Ovary (tissue), 9 donors: ENCODE results near the gene MFF. TPM values are rescaled to one million over a fixed set of nuclear protein-coding genes. Genes with fewer than 3 reads are reported as not detected.

Experiments
- DNase-seq, 5 donors: peaks; one replicate each; pipeline ENCODE4 v3.0.0-alpha.2; 2019 to 2020
- H3K27ac ChIP-seq, 2 donors: fragments of 200-600 bp; one replicate each; pipeline versions ENCODE4 v1.5.1 to v1.8.0; 2019 to 2022
- H3K27me3 ChIP-seq: fragments of 200-600 bp; one replicate; pipeline ENCODE4 v1.8.0; 2022
- H3K36me3 ChIP-seq: fragments of 200-600 bp; sonication (generic); one replicate; pipeline ENCODE4 v1.5.1; 2019
- H3K4me1 ChIP-seq: one replicate; pipeline ENCODE4 v1.8.1; 2013; ENCODE audit warnings: mild to moderate bottlenecking, moderate library complexity; ENCODE audit not compliant: insufficient read depth
- H3K4me3 ChIP-seq: fragments of 200-600 bp; sonication (generic); one replicate; pipeline ENCODE4 v1.5.1; 2017
- H3K9me3 ChIP-seq, 2 donors: fragments of 200-600 bp in 1 of 2; sonication (generic) in 1 of 2; one replicate each; pipeline versions ENCODE4 v1.5.1 to v1.8.1; 2013 to 2019; ENCODE audit warnings: mild to moderate bottlenecking in 1 of 2, moderate library complexity in 1 of 2
- EP300 ChIP-seq: sonication (generic); formaldehyde crosslinking; IDR thresholded peaks from one replicate; pipeline ENCODE4 v1.6.1; 2017; ENCODE audit warnings: antibody characterized with exemption
- POLR2A ChIP-seq: fragments of 450-650 bp; IDR thresholded peaks from one replicate; pipeline ENCODE4 v1.6.1; 2017; ENCODE audit warnings: antibody characterized with exemption, mild to moderate bottlenecking, moderate library complexity
- WGBS, 3 donors: extraction: QIAGEN DNeasy Blood & Tissue Kit in 1 of 3; methylation state at CpG; one replicate each; pipeline versions ENCODE4 v1.1.5 to v1.1.7; 2013 to 2017; 5-methylcytosine and 5-hydroxymethylcytosine counted together
- intact Hi-C, 4 donors: fragments of 100-400 bp; cut with DNase I; formaldehyde crosslinking; loops; one replicate each; pipeline versions ENCODE4 v1.11.0 to v1.15.1; 2022 to 2023
- polyA plus RNA-seq, 2 donors: library from polyadenylated mRNA; stranded (reverse); fragments of 200-250 nt in 1 of 2; fragments of 350-450 nt in 1 of 2; fragmentation: Illumina TruSeq in 1 of 2; extraction: RNeasy Lipid Tissue Mini Kit (QIAGEN cat#74804) in 1 of 2; gene quantifications; one replicate each; pipeline ENCODE4 v1.2.3, GENCODE V29; 2013 to 2014
- total RNA-seq, 7 donors: library from RNA; depleted of rRNA in 2 of 7; stranded (reverse); fragments of >200 nt in 2 of 7; fragmentation: NEBNext Ultra II Directional in 3 of 7; extraction: Animal tissue kit (Norgen Biotek cat#: 25700) in 3 of 7; gene quantifications; one replicate each; pipeline versions ENCODE4 v1.1.0 to v1.2.4, GENCODE V29; 2016 to 2023
- TF ChIP-seq, protein P1 (sequence below), 3 donors: fragments of 450-650 bp in 2 of 3; fragments of 200-600 bp in 1 of 3; IDR thresholded peaks; one replicate each; pipeline versions ENCODE4 v1.5.1 to v1.8.0; 2016 to 2022; ENCODE audit warnings: antibody characterized with exemption in 3 of 3, mild to moderate bottlenecking in 1 of 3
- donor health status: DM: no; HTN: no; CAD: no; lungs with moderate emphysema.
- donor health status: DM: no; HTN: no; CAD: no.
- donor health status: Bipolar disorder and iron deficiency.
- donor health status: DM: yes; HTN: yes; CAD: no.
- donor health status: DM: no; HTN: no; CAD: no.
- donor health status: DM: yes; HTN: yes; CAD: no.

Gene MFF
- total and polyA plus RNA-seq, 9 donors: 57.1 to 101 (median 71.0) TPM

DNA sequence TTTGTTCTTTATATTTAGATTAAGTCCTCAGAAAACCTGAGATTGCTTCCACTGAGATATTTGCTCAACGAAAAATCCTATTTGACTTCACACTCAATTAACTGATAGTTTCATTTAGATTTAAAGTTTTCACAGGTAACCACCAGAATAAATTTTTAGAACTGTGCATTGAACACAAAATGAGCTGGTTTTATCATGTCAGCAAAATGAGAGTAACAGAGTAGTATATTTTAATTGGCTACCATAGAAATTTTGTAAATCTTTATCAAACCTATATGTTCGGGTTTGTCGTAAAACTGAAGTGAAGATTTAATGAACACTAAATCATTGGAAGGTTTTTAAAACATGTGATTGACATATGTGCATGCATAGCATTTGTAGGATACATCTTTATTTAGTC is 32.7 kb upstream of the MFF start:
- 88 to 93% (median 89%) methylated on average over 3 of the region's 3 CpGs for WGBS, 3 donors

DNA sequence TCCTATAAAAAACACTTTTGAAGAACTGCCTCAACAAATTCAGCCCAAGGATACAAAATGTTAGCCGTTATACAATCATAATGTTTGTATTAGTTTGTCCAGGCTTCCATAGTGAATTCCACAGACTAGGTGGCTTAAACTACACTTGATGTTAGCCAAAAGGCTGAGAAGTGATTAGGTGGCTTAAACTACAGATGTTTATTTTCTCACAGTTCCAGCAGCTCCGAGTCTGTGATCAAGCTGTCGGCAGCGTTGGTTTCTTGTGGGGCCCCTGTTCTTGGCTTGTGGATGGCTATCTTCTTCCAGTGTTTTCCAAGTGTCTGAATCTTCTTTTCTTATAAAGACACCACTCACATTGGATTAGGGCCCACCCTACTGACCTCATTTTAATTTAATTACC is 31.5 kb upstream of the MFF start:
- H3K36me3 ChIP-seq: no peaks in the 10 kb centered on the region
- intact Hi-C loops: loop anchor here in 1 of 4 donors (1.0 kb wide), 1 partner anchor 29 kb away; no protein-coding TSS in a partner anchor
- no peak overlapping the region for H3K4me3 ChIP-seq
- no peaks in the 10 kb centered on the region for H3K9me3 ChIP-seq
- no peak for TF ChIP-seq EP300
- TF ChIP-seq, protein P1, sequence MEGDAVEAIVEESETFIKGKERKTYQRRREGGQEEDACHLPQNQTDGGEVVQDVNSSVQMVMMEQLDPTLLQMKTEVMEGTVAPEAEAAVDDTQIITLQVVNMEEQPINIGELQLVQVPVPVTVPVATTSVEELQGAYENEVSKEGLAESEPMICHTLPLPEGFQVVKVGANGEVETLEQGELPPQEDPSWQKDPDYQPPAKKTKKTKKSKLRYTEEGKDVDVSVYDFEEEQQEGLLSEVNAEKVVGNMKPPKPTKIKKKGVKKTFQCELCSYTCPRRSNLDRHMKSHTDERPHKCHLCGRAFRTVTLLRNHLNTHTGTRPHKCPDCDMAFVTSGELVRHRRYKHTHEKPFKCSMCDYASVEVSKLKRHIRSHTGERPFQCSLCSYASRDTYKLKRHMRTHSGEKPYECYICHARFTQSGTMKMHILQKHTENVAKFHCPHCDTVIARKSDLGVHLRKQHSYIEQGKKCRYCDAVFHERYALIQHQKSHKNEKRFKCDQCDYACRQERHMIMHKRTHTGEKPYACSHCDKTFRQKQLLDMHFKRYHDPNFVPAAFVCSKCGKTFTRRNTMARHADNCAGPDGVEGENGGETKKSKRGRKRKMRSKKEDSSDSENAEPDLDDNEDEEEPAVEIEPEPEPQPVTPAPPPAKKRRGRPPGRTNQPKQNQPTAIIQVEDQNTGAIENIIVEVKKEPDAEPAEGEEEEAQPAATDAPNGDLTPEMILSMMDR (IDR thresholded peaks at IDR 0.05): no peak
- no peak for TF ChIP-seq POLR2A
- 13 to 39% (median 14%) methylated on average over 4 of the region's 4 CpGs for WGBS, 3 donors
- H3K27ac ChIP-seq: no peak overlapping the region
- H3K27me3 ChIP-seq: no peaks in the 10 kb centered on the region
- no peaks in the 10 kb centered on the region for H3K4me1 ChIP-seq
- DNase-seq: no peak

More for the DNA sequence above, 32.7 kb upstream of the MFF start:
- no peak for DNase-seq
- TF ChIP-seq EP300 (no peak), POLR2A (no peak)
- TF ChIP-seq, protein P1 (IDR thresholded peaks at IDR 0.05): no peak
- Histone ChIP-seq H3K9me3 (no peaks in the 10 kb centered on the region), H3K27ac (no peak overlapping the region), H3K4me1 (no peaks in the 10 kb centered on the region), H3K27me3 (no peaks in the 10 kb centered on the region), H3K36me3 (no peaks in the 10 kb centered on the region), H3K4me3 (no peak overlapping the region)
- intact Hi-C loops: no loop called here

DNA sequence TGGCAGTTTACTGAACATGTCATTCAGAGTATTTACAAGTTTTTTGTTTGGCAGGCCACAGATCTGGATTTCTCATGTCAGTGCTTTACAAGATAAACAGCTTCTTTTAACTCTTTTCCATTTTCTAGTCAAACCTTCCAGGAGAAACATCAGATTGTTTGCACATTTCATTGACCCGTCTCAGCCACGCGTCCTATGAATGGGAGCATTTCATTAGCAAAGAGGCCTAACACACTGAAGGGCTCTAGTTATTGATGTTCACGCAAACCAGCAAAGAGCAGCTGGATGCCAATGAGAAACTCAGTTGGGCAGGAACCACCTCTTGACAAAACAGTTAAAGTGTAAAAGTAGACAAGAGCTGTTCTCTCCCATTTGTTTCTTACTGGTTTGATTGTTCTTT is 29.2 kb upstream of the MFF start:
- H3K27me3 ChIP-seq: no peaks in the 10 kb centered on the region
- TF ChIP-seq POLR2A (no peak), EP300 (no peak)
- TF ChIP-seq, protein P1 (IDR thresholded peaks at IDR 0.05): no peak
- H3K36me3 ChIP-seq: no peaks in the 10 kb centered on the region
- H3K4me1 ChIP-seq: no peaks in the 10 kb centered on the region
- no peak overlapping the region for H3K27ac ChIP-seq
- intact Hi-C loops: no loop called here
- no peaks in the 10 kb centered on the region for H3K9me3 ChIP-seq
- DNase-seq: no peak
- no peak overlapping the region for H3K4me3 ChIP-seq
- 97 to 98% (median 97%) methylated on average over 4 of the region's 4 CpGs for WGBS, 3 donors

DNA sequence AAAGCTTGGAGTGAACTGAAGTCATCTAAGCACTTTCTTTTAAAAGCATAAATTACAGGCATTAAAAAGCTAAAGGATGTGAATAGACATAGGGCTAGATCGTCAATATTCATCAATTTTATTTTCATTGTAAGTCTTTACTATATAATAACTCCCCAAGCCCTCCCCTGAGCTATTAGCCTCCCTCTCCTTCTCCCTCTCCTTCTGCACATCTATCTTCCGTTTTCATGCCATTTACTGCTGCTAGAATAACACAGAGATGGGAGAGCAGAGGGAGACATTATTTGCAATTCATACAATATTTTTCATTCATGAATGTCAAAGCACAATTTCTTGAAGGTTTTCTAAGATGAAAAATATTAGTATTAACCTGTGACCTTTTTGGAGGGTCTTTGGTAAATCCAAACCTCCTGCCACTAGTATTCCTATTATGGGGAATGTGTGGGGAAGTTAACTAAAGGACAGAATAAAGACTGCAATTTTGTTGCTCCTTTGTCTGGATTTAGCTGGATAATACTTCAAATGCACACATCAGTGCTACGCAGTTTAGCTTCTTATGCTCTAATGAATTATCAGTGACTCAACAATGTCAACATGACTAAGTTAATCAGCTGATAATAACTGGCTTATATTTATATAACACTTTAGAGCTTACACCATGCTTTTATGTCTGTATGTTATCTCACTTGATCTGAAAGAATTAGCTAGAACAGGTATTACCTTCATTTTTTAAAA is 28.2 kb upstream of the MFF start:
- intact Hi-C loops: no loop called here
- no peaks in the 10 kb centered on the region for H3K27me3 ChIP-seq

More for the DNA sequence above, 28.2 kb upstream of the MFF start:
- H3K4me1 ChIP-seq: no peaks in the 10 kb centered on the region
- no peaks in the 10 kb centered on the region for H3K9me3 ChIP-seq
- no peak overlapping the region for H3K27ac ChIP-seq
- DNase-seq: no peak
- H3K36me3 ChIP-seq: no peaks in the 10 kb centered on the region
- no peak overlapping the region for H3K4me3 ChIP-seq
- 64 to 79% (median 65%) methylated on average over 3 of the region's 3 CpGs for WGBS, 3 donors
- no peak for TF ChIP-seq POLR2A
- no peak for TF ChIP-seq EP300
- TF ChIP-seq, protein P1 (IDR thresholded peaks at IDR 0.05): no peak
